HCT116 (cell line): ENCODE data around the gene GPC5. TPM values are rescaled to one million over a fixed set of nuclear protein-coding genes. Genes with fewer than 3 reads are reported as not detected.

Source experiments
- ATAC-seq: fragments of 200-7000 bp; cut with Tn5 transposase; 2 replicates; pipeline ENCODE4 v1.9.1; 2020; ENCODE audit warnings: mild to moderate bottlenecking, moderate library complexity
- BruUV-seq: library from RNA; stranded (reverse); fragments of 400-500 nt; replicated peaks from 2 replicates; lab custom pipeline; 2021; lab: Mats Ljungman, UMichigan
- CTCF ChIA-PET: fragments of 300-600 bp; sonication (Branson Sonifier 250); formaldehyde crosslinking; loops from one replicate; lab custom pipeline; 2021; ENCODE audit warnings: antibody characterized with exemption; lab: Charles Lee
- POLR2A ChIA-PET: fragments of 300-600, 350-600 bp; sonication (Branson Sonifier 250); formaldehyde crosslinking; loops from one replicate; lab custom pipeline; 2021; ENCODE audit warnings: antibody characterized with exemption; lab: Charles Lee
- RAD21 ChIA-PET, 2 experiments: fragments of 300-600 bp; sonication (Branson Sonifier 250); formaldehyde crosslinking; loops; one replicate each; lab custom pipeline; 2023; ENCODE audit warnings: low total read pairs in 2 of 2; ENCODE audit not compliant: uncharacterized antibody in 2 of 2, unreplicated experiment in 2 of 2, low non-redundant PET in 1 of 2; lab: Charles Lee
- DNase-seq: peaks from one replicate; pipeline ENCODE4 v3.0.0-alpha.2; 2010; ENCODE audit warnings: low read depth, low spot score
- H2AFZ ChIP-seq: fragments of 200-600 bp; shearing (Covaris generic), sonication (generic); 2 replicates; pipeline ENCODE4 v1.6.1; 2017; ENCODE audit warnings: low read depth, mixed run types, mixed read lengths, antibody characterized with exemption, low read length; ENCODE audit not compliant: poor library complexity, severe bottlenecking
- H3K27ac ChIP-seq: 2 replicates; pipeline ENCODE4 v1.5.1; 2012; ENCODE audit warnings: low read depth, low read length
- H3K27me3 ChIP-seq: fragments of 200-600 bp; sonication (generic); 2 replicates; pipeline ENCODE4 v1.6.1; 2016; ENCODE audit warnings: mixed run types, low read length, mixed read lengths; ENCODE audit not compliant: insufficient read depth
- H3K36me3 ChIP-seq, 2 experiments: fragments of 200-500 bp in 1 of 2; fragments of 200-600 bp in 1 of 2; sonication (Bioruptor generic) in 1 of 2; sonication (generic) in 1 of 2; 2 replicates each; pipeline versions ENCODE4 v1.5.1 to v1.6.1; 2014 to 2016; ENCODE audit warnings: low read length in 2 of 2, inconsistent platforms in 1 of 2, mixed read lengths in 1 of 2, mixed run types in 1 of 2; ENCODE audit not compliant: insufficient read depth in 2 of 2, control insufficient read depth in 1 of 2
- H3K4me1 ChIP-seq, 2 experiments: fragments of 200-600 bp in 1 of 2; sonication (generic) in 1 of 2; 2 replicates each; pipeline versions ENCODE4 v1.5.1 to v1.6.1; 2012 to 2017; ENCODE audit warnings: low read length in 2 of 2, inconsistent platforms in 1 of 2, mild to moderate bottlenecking in 1 of 2, mixed read lengths in 1 of 2, mixed run types in 1 of 2, moderate library complexity in 1 of 2; ENCODE audit not compliant: insufficient read depth in 2 of 2, control insufficient read depth in 1 of 2
- H3K4me2 ChIP-seq: fragments of 200-600 bp; sonication (generic); 2 replicates; pipeline ENCODE4 v1.6.1; 2017; ENCODE audit warnings: mixed run types, low read length, mixed read lengths
- H3K4me3 ChIP-seq, 2 experiments: fragments of 200-600 bp in 1 of 2; sonication (generic) in 1 of 2; replicated peaks in 1 of 2; 2 replicates each; pipeline ENCODE4 v1.5.1; 2011 to 2016; ENCODE audit warnings: low read length in 2 of 2, control low read depth in 1 of 2, low read depth in 1 of 2, mild to moderate bottlenecking in 1 of 2, mixed read lengths in 1 of 2, mixed run types in 1 of 2
- H3K79me2 ChIP-seq: fragments of 200-600 bp; sonication (generic); 2 replicates; pipeline ENCODE4 v1.6.1; 2017; ENCODE audit warnings: mild to moderate bottlenecking, mixed run types, low read length, moderate library complexity, mixed read lengths; ENCODE audit not compliant: insufficient read depth
- H3K9ac ChIP-seq: fragments of 200-600 bp; sonication (generic); 2 replicates; pipeline ENCODE4 v1.6.1; 2016; ENCODE audit warnings: low read length, mixed read lengths
- H3K9me2 ChIP-seq: fragments of 200-600 bp; sonication (generic), shearing (Covaris generic); 2 replicates; pipeline ENCODE4 v1.6.1; 2017; ENCODE audit warnings: mixed run types, mild to moderate bottlenecking, moderate library complexity; ENCODE audit not compliant: insufficient read depth
- H3K9me3 ChIP-seq, 2 experiments: fragments of 200-500 bp in 1 of 2; fragments of 200-600 bp in 1 of 2; sonication (Bioruptor generic) in 1 of 2; sonication (generic) in 1 of 2; 2 replicates each; pipeline ENCODE4 v1.6.1; 2014 to 2017; ENCODE audit warnings: low read length in 2 of 2, mixed read lengths in 2 of 2, inconsistent platforms in 1 of 2, low read depth in 1 of 2, mild to moderate bottlenecking in 1 of 2, mixed run types in 1 of 2, moderate library complexity in 1 of 2; ENCODE audit not compliant: control insufficient read depth in 1 of 2, insufficient read depth in 1 of 2
- H4K20me1 ChIP-seq: fragments of 200-600 bp; sonication (generic), shearing (Covaris generic); 2 replicates; pipeline ENCODE4 v1.6.1; 2017; ENCODE audit warnings: mixed run types, mild to moderate bottlenecking, moderate library complexity; ENCODE audit not compliant: insufficient read depth
- CBX3 ChIP-seq: IDR thresholded peaks from 2 replicates; pipeline ENCODE4 v1.6.1; 2012; ENCODE audit warnings: low read depth
- CEBPB ChIP-seq: IDR thresholded peaks from 2 replicates; pipeline ENCODE4 v1.6.1; 2012; ENCODE audit warnings: low read depth
- CTCF ChIP-seq, 3 experiments: fragments of 200-600 bp in 1 of 3; sonication (generic) in 1 of 3; IDR thresholded peaks in 2 of 3; conservative IDR thresholded peaks in 1 of 3; 2 replicates each; pipeline ENCODE4 v1.5.1; 2012 to 2017; ENCODE audit warnings: low read depth in 2 of 3, low read length in 2 of 3, antibody characterized with exemption in 1 of 3, borderline replicate concordance in 1 of 3, control low read depth in 1 of 3, mild to moderate bottlenecking in 1 of 3, mixed read lengths in 1 of 3, mixed run types in 1 of 3, moderate library complexity in 1 of 3; ENCODE audit not compliant: insufficient read depth in 1 of 3
- EGR1 ChIP-seq: IDR thresholded peaks from 2 replicates; pipeline ENCODE4 v1.6.1; 2012; ENCODE audit warnings: low read depth
- ELF1 ChIP-seq: IDR thresholded peaks from 2 replicates; pipeline ENCODE4 v1.6.1; 2012; ENCODE audit warnings: low read depth, borderline replicate concordance
- EZH2 ChIP-seq: fragments of 200-600 bp; sonication (generic); IDR thresholded peaks from 2 replicates; pipeline ENCODE4 v1.6.1; 2017; ENCODE audit warnings: antibody characterized with exemption, mixed run types
- EZH2phosphoT487 ChIP-seq: fragments of 200-600 bp; IDR thresholded peaks from 2 replicates; pipeline ENCODE4 v1.6.1; 2018; ENCODE audit warnings: antibody characterized with exemption, borderline replicate concordance
- FOSL1 ChIP-seq: IDR thresholded peaks from 2 replicates; pipeline ENCODE4 v1.6.1; 2012; ENCODE audit warnings: low read depth
- JUND ChIP-seq: IDR thresholded peaks from 2 replicates; pipeline ENCODE4 v1.6.1; 2012
- MAX ChIP-seq: IDR thresholded peaks from 2 replicates; pipeline ENCODE4 v1.6.1; 2012
- POLR2AphosphoS5 ChIP-seq: IDR thresholded peaks from 2 replicates; pipeline ENCODE4 v1.6.1; 2011; ENCODE audit warnings: mild to moderate bottlenecking, low read depth, low read length, moderate library complexity
- RAD21 ChIP-seq: IDR thresholded peaks from 2 replicates; pipeline ENCODE4 v1.6.1; 2012; ENCODE audit warnings: low read depth, mild to moderate bottlenecking
- REST ChIP-seq: IDR thresholded peaks from 2 replicates; pipeline ENCODE4 v1.6.1; 2012; ENCODE audit warnings: low read depth
- SIN3A ChIP-seq: IDR thresholded peaks from 2 replicates; pipeline ENCODE4 v1.6.1; 2012; ENCODE audit warnings: low read depth
- SP1 ChIP-seq: IDR thresholded peaks from 2 replicates; pipeline ENCODE4 v1.6.1; 2012; ENCODE audit warnings: low read depth
- SRF ChIP-seq: IDR thresholded peaks from 2 replicates; pipeline ENCODE4 v1.6.1; 2012; ENCODE audit warnings: low read depth
- YY1 ChIP-seq: IDR thresholded peaks from 2 replicates; pipeline ENCODE4 v1.6.1; 2011; ENCODE audit warnings: low read length, low read depth, moderate library complexity, mild to moderate bottlenecking; ENCODE audit not compliant: insufficient replicate concordance; ENCODE audit errors: extremely low read depth
- ZNF274 ChIP-seq: fragments of 200-500 bp; sonication (Bioruptor generic); IDR thresholded peaks from 2 replicates; pipeline ENCODE4 v1.6.1; 2014; ENCODE audit warnings: mild to moderate bottlenecking, low read depth, low read length, inconsistent platforms
- intact Hi-C: fragments of 100-400 bp; cut with micrococcal nuclease; formaldehyde crosslinking; loops from 2 replicates; pipeline ENCODE4 v1.10.0; 2022
- total RNA-seq: library from RNA; stranded (reverse); gene quantifications from one replicate; pipeline ENCODE4 v1.2.1, GENCODE V29; 2021; ENCODE audit not compliant: unreplicated experiment

The GPC5 gene
- total RNA-seq, 1 experiment from 2014 or later, result not detected

- RAD21 ChIA-PET, result no interaction called here
- BruUV-seq, result no TSS peak
- no peak overlapping the region for H3K27ac ChIP-seq
- CTCF ChIA-PET, result no interaction called here
- H3K9me3 ChIP-seq, result peaks cover 13 to 14% of the 10 kb centered on the region in 2 experiments; a peak in 2 of 4 replicates
- POLR2A ChIA-PET, result no interaction called here
- H3K79me2 ChIP-seq, result no peaks in the 10 kb centered on the region
- ATAC-seq (no peak), DNase-seq (no peak)
- intact Hi-C loops, result no loop called here
- H3K9me2 ChIP-seq, result no peaks in the 10 kb centered on the region
- H3K36me3 ChIP-seq, result no peaks in the 10 kb centered on the region
- H3K9ac ChIP-seq, result no peak overlapping the region
- no peaks in the 10 kb centered on the region for H3K4me1 ChIP-seq
- H3K4me2 ChIP-seq, result no peak overlapping the region
- H2AFZ ChIP-seq, result no peak overlapping the region
- no peaks in the 10 kb centered on the region for H3K27me3 ChIP-seq
- no peaks in the 10 kb centered on the region for H4K20me1 ChIP-seq
- no peak for TF ChIP-seq EZH2
- no peak for TF ChIP-seq SRF
- no peak for TF ChIP-seq MAX
- TF ChIP-seq ELF1, result no peak
- no peak for TF ChIP-seq CTCF (IDR thresholded peaks at IDR 0.05 in 2 of 3, conservative IDR thresholded peaks at IDR 0.05 in 1 of 3; ENCODE audit: borderline replicate concordance in 1 of 3, insufficient read depth in 1 of 3, low read depth in 2 of 3, low read length in 2 of 3)
- no peak for TF ChIP-seq SP1
- TF ChIP-seq ZNF274, result no peak
- no peak for TF ChIP-seq CEBPB
- TF ChIP-seq YY1, result no peak
- TF ChIP-seq FOSL1, result no peak
- no peak for TF ChIP-seq EGR1
- no peak for TF ChIP-seq REST
- TF ChIP-seq POLR2AphosphoS5, result no peak
- TF ChIP-seq JUND, result no peak
- no peak for TF ChIP-seq CBX3
- no peak for TF ChIP-seq RAD21
- TF ChIP-seq EZH2phosphoT487, result no peak
- TF ChIP-seq SIN3A, result no peak
- TF ChIP-seq, all 23 proteins: peak for 0
- no peak overlapping the region for H3K4me3 ChIP-seq
These were observed 1422.9 kb downstream of the GPC5 start for GRCh38 chr13:92821324-92821723.
